Stromal cell of bone marrow (primary cell): Measurements from ENCODE around the gene C11orf91.
A peak's percentile ranks its signal among the peaks of the same experiment; 100 is the strongest.
"Not testable (repeated sequence)": the region's sequence is repeated elsewhere in the genome, so short reads cannot be mapped to it uniquely, and the experiment has no call there.

Experiments
- DNase-seq: peaks from one replicate; pipeline ENCODE4 v3.0.0-alpha.2; 2012; ENCODE audit warnings: low read depth

The C11orf91 gene

DNA sequence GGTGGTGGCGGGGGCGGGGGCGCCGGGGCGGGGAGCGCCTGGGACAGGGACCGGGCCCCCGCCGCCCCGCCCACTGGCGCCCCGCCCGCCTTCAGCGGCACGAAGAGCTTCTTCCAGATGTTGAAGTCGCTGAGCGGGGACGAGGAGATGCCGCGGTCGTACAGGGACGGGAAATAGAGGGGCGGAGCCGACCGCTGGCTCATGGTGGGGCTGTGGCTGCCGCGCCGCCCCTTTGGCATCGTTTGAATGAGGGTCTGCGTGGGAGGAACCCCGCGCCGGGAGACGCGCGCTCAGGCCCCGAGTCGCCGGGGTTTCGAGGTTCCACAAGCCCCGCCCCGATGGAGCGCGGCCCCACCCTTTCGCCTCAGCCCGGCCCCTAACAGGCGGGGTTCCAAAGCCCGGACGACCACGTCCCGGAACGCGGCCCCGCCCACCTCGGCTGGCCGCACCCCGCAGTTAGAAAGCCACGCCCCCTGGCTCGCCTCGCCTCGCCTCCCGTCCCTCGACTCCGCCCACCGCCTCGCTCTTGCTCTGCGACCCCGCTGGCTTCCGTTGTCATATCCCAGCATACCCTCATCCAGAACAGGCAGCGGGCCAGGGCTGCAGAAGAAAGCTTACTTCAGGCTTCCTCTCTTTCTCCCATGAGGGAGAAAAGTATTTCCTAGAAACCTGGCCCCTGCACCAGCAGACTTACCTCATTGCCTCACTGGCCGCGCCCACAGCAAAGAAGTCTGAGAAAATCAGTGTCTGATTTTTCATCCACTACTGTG lies at the start of gene C11orf91:
TSS of gene C11orf91 (minus strand) at position 325 of the 770 bp plus-strand sequence. CDS start at position 239, 86 bp downstream.
- peak; percentile 89 for DNase-seq

GRCh38 chr11:33747979-33748378 lies 47.4 kb upstream of the C11orf91 start:
- peak; percentile 54 for DNase-seq

DNA sequence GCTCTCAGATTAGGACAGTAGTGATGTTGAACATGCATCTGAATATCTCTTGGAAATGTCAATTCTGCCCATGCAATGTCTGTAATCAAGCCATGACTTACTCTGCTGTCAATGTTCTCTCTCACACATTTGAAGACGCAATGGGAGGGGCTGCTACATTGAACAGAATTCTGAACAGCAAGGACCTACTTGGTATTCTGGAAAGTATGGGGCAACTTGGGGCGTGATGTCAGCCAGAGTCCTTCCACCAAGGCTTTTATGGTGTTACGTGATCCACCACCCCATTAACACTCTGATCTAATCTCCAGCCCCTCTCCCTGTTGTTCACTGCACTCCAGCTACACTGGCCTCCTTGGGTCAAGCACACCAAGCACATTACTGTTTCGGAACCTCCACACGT lies 42.7 kb upstream of the C11orf91 start:
- no peak for DNase-seq

DNA sequence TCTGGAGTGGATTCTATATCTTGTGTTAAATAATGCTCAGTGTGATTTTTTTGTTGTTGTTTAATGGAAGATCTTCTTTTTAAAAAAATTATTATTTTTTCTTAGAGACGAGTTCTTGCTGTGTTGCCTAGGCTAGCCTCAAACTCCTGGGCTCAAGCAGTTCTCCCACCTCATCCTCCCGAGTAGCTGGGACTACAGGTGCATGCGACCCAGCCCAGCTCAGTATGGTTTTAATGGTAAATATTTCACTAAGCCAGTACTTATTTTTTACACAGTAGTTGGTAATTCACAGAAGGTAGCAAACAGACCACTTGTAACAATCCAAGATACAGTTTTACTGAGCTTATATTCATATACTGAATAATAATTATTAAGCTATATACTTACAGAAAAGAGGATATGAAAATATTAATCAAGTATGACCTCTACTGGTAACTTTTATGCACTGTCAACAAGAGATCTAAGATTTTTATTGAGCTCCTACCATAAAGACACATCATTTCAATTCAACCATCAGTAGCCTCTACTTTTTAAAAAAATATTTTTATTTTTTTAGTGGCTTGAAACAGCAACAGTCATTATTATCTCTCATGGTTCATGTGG lies 41.7 kb upstream of the C11orf91 start:
- DNase-seq, result no peak

DNA sequence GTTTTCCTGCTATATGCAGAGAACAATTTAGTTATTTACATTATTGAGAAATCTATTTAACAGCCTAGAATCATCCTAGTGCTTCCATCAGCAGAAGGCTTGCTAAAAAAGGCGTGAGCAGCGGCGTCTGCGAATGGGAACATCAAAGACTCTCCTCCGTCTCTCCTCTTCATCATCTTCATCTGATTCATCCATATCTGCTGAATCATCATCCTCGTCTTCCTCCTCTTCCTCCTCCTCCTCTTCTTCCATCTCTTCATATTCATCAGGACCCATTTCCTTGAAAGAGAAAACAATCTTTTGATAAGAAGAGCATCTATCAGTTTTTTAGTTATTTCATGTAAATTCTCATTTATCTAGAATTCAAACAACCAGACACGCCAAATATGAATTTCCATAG lies 41.2 kb upstream of the C11orf91 start:
- no peak for DNase-seq

- DNase-seq, result no peak
These were observed 36.8 kb upstream of the C11orf91 start for GRCh38 chr11:33737362-33737821.

- DNase-seq, result peak; percentile 83
These were observed 35.7 kb upstream of the C11orf91 start, which contains the start of gene CD59 for GRCh38 chr11:33736148-33736812. CD59 (minus strand) TSS chr11:33736423; CDS start chr11:33722445, 13,978 bp downstream.

DNA sequence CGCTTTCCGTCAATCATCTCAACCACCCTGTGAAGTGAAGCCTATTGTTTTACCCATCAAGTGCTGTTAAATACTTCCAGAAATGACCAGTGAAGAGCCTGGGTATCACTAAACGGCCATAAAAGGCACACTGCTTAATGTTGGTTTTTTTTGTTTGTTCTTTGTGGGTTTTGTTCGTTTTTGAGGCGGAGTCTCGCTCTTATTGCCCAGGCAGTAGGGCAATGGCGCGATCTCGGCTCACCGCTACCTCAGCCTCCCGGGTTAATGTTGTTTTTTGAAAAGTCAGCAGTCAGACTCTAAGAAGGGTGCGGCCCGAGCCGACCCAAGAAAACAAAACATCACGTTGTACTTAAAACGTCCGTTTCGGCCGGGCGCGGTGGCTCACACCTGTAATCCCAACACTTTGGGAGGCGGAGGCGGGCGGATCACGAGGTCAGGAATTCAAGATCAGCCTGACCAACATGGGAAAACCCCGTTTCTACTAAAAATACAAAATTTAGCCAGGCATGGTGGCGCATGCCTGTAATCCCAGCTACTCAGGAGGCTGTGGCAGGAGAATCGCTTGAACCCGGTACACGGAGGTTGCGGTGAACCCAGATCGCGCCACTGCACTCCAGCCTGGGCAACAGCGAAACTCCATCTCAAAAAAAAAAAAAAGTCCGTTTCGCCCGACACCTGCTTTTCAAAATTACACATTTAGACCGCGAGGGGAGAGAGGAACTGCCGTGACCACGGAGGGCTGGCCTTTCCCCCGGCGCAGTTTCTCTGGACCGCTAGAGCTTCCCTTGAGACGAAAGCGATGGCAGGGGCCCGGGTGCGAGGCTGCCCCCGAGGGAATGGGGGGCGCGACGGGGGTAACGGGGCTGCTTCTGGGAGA lies 34.9 kb upstream of the C11orf91 start:
- DNase-seq, result no peak

DNA sequence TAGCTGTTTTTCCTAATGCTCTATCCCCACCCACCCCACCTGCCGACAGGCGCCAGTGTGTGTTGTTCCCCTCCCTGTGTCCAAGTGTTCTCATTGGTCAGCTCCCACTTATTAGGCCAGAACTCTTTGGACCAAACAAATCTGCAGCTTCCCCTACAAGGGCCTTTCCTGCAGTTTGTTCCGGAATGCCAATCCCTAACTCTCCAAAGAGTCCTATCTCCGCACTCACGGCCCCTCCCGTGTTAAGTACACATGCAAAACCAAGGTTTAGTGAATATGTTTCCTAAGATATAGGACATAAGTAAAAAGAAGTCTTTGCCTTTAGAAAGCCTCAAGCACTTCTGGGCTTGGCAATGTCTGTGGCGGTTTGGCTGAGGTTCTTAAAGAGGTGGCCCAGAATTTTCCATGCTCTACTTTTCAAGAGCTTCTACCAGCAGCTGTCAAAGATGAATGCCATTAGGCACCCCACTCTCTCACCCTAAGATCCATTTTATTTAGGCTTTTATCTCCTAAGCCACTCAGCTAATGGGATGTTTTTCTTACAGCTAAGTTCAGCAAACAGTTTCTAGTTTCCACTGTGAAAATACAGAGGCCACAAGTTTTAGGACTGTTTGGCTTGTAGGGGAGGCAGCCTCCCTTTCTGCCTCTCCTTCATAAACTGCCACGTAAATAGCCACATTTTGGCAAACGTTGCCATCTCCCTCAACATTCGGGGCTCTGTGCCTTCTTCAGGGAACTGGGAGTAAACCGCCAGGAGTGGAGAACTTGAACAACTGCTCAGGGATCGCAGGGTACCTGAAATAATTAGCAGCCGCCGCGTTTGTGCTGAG lies 34.0 kb upstream of the C11orf91 start:
- DNase-seq, result peak; percentile 42

- no peak for DNase-seq
These were observed 33.4 kb upstream of the C11orf91 start for GRCh38 chr11:33733980-33734379.

- no peak for DNase-seq
These were observed 31.3 kb upstream of the C11orf91 start for GRCh38 chr11:33731723-33732531.

DNA sequence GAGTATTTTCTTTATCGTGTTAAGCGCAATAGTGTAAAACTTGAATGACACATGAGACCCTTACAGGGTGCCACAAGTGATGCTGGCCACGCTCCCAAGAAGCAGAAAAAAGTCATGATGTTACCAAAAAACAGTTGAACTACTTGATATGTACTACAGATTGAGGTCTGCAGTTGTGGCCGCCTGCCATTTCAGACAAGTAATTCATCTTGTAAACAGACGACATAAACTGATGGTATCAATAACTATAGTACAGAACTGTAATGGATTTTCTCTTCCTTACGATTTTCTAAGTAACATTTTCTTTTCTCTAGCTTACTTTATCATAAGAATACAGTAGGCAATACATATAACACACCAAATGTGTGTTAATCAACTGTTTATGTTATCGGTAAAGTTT lies 30.1 kb upstream of the C11orf91 start:
- DNase-seq, result no peak

GRCh38 chr11:33729072-33729664 lies 28.5 kb upstream of the C11orf91 start:
- not testable (repeated sequence) for DNase-seq

GRCh38 chr11:33727539-33727938 lies 26.9 kb upstream of the C11orf91 start:
- DNase-seq, result not testable (repeated sequence)

GRCh38 chr11:33725496-33725895 lies 24.9 kb upstream of the C11orf91 start:
- DNase-seq, result no peak

- DNase-seq, result peak; percentile 68
These were observed 24.0 kb upstream of the C11orf91 start for GRCh38 chr11:33724644-33725035.

DNA sequence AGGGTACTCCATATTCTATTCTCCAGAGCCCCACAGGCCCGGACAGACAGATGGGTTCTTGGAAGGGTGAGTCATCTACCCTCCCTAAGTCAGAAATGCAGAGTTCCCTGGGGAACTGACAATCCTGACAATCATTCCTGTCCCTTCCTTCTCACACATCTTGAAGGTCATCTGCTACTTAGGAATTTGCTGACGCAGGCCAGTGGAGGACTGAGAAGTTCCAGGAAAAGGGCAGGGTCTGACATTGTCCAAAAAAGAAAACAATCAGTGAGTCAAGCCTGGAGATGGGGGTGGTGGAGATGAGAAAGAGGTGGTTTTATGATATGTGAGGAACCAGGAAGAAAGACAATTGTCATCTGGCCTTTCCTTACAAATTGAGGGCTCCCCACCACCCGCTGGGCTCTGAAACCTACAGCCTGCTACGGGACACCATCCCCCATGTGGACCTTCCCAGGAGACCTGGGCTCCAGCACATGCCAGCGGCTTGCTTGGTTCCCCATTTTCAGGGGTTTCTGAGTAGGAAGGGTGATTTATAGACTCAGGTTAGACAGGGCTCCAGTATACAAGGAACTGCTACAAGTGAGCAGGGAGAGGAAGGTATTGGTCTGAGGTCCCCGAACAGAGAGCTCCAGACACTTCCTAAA lies 22.7 kb upstream of the C11orf91 start:
- DNase-seq, result peak; percentile 91

DNA sequence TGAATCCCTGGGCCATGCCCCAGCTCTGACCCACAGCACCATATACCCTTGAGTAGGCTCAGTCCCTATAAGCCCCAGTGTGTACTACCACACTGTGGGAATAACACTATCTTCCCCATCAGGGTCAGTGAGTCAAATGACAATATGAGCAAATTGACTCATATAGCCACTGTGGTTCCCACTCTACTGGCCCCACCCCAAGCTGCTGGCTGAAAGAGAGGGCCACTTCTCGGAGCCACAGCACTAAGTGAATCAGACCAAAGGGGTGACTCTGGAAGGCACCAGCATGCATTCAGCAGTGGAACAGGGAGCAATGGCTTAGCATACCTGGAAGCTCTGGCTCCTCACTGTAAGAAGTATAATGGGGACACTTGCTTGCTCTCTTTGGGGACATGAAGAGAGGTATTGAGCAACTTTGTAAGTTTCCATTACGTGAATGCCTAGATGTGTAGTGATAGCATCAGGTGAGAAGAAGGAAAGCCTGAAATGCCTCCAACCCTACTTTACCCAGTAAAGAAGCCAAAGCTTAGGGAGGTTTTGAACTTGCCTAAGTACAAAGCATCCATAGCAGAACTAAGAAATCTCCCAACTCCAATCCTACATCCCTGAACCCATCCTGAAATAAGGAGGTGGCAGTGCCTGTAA lies 22.1 kb upstream of the C11orf91 start:
- DNase-seq, result peak; percentile 77

- no peak for DNase-seq
These were observed 21.4 kb upstream of the C11orf91 start for GRCh38 chr11:33721984-33722383.
